ENCODE measurements around the gene BRF1.

The BRF1 gene

GRCh38 chr14:105160776-105161175 lies 140.0 kb downstream of the BRF1 start:
- TF ChIP-seq CTCF (IDR thresholded peaks at IDR 0.05): no peak

GRCh38 chr14:105159344-105159743 lies 141.5 kb downstream of the BRF1 start:
- TF ChIP-seq CTCF (IDR thresholded peaks at IDR 0.05): no peak
